ENCODE measurements around the gene SPCS2.
"Not testable (repeated sequence)": the region's sequence is repeated elsewhere in the genome, so short reads cannot be mapped to it uniquely, and the experiment has no call there.

SPCS2 gene

GRCh38 chr11:74957937-74958629, 9.0 kb downstream of the SPCS2 start:
- no peak overlapping the region for H3K56ac ChIP-seq (ENCODE audit: low read length)
- H3K23ac ChIP-seq (ENCODE audit: low read length) = no peak overlapping the region
- no peak for DNase-seq
- no peak overlapping the region for H4K8ac ChIP-seq (ENCODE audit: low read depth, low read length)
- no peaks in the 10 kb centered on the region for H3K4me1 ChIP-seq (ENCODE audit: control insufficient read depth, low read depth, low read length)
- WGBS (ENCODE audit: extremely low coverage, insufficient coverage, low lambda C conversion rate) = no CpG with 5 or more reads among the region's 1 CpG
- no peak overlapping the region for H2BK5ac ChIP-seq (ENCODE audit: low read length)
- peaks cover 25% of the 10 kb centered on the region for H3K79me1 ChIP-seq (ENCODE audit: low read length)
- H3K36me3 ChIP-seq (ENCODE audit: control insufficient read depth, insufficient read depth, low read length) = no peaks in the 10 kb centered on the region
- no peak overlapping the region for H2AK5ac ChIP-seq (ENCODE audit: low read length)
- H3K9ac ChIP-seq (ENCODE audit: low read length) = no peak overlapping the region
- no peaks in the 10 kb centered on the region for H3K27me3 ChIP-seq (ENCODE audit: insufficient read depth, low read length, poor library complexity)
- H3K4ac ChIP-seq (ENCODE audit: low read depth, low read length) = no peak overlapping the region
- no peak overlapping the region for H2BK120ac ChIP-seq (ENCODE audit: low read depth, low read length)
- no peak overlapping the region for H2BK15ac ChIP-seq (replicated peaks; ENCODE audit: low read depth)
- no peak overlapping the region for H3K18ac ChIP-seq (ENCODE audit: low read length)
- H3K79me2 ChIP-seq (ENCODE audit: control insufficient read depth, insufficient read depth, low read length) = peaks cover 52% of the 10 kb centered on the region
- no peak overlapping the region for H3K4me3 ChIP-seq (ENCODE audit: low read length)
- no peak overlapping the region for H4K5ac ChIP-seq (ENCODE audit: low read length)
- H3K27ac ChIP-seq (ENCODE audit: low read depth, low read length) = no peak overlapping the region
- no peak overlapping the region for H3K4me2 ChIP-seq (ENCODE audit: low read length)

- not testable (repeated sequence) for H3K56ac ChIP-seq (ENCODE audit: low read length); H3K18ac ChIP-seq (ENCODE audit: low read length); H4K5ac ChIP-seq (ENCODE audit: low read length); H2BK15ac ChIP-seq (replicated peaks; ENCODE audit: low read depth); H2AK5ac ChIP-seq (ENCODE audit: low read length); DNase-seq; H3K9ac ChIP-seq (ENCODE audit: low read length); H2BK5ac ChIP-seq (ENCODE audit: low read length); H3K4me2 ChIP-seq (ENCODE audit: low read length); H3K27ac ChIP-seq (ENCODE audit: low read depth, low read length); H3K4me3 ChIP-seq (ENCODE audit: low read length); H3K4me1 ChIP-seq (ENCODE audit: control insufficient read depth, low read depth, low read length); H3K27me3 ChIP-seq (ENCODE audit: insufficient read depth, low read length, poor library complexity); H2BK120ac ChIP-seq (ENCODE audit: low read depth, low read length); H3K36me3 ChIP-seq (ENCODE audit: control insufficient read depth, insufficient read depth, low read length); H3K4ac ChIP-seq (ENCODE audit: low read depth, low read length); H3K23ac ChIP-seq (ENCODE audit: low read length); H4K8ac ChIP-seq (ENCODE audit: low read depth, low read length)
- peaks cover 43% of the 10 kb centered on the region for H3K79me2 ChIP-seq (ENCODE audit: control insufficient read depth, insufficient read depth, low read length)
- peaks cover 19% of the 10 kb centered on the region for H3K79me1 ChIP-seq (ENCODE audit: low read length)
- WGBS (ENCODE audit: extremely low coverage, insufficient coverage, low lambda C conversion rate) = no CpG with 5 or more reads among the region's 6 CpGs
These were observed 11.1 kb downstream of the SPCS2 start for GRCh38 chr11:74960128-74960527.

- Histone ChIP-seq H3K56ac (ENCODE audit: low read length) (no peak overlapping the region), H3K36me3 (ENCODE audit: control insufficient read depth, insufficient read depth, low read length) (peaks cover 2% of the 10 kb centered on the region), H4K5ac (ENCODE audit: low read length) (no peak overlapping the region), H3K18ac (ENCODE audit: low read length) (no peak overlapping the region), H3K79me1 (ENCODE audit: low read length) (peaks cover 8% of the 10 kb centered on the region), H3K27ac (ENCODE audit: low read depth, low read length) (no peak overlapping the region), H2BK120ac (ENCODE audit: low read depth, low read length) (no peak overlapping the region), H3K4ac (ENCODE audit: low read depth, low read length) (no peak overlapping the region), H2BK15ac (replicated peaks; ENCODE audit: low read depth) (no peak overlapping the region), H4K8ac (ENCODE audit: low read depth, low read length) (peak overlapping the region; percentile 28), H3K79me2 (ENCODE audit: control insufficient read depth, insufficient read depth, low read length) (peaks cover 9% of the 10 kb centered on the region), H3K27me3 (ENCODE audit: insufficient read depth, low read length, poor library complexity) (no peaks in the 10 kb centered on the region), H2BK5ac (ENCODE audit: low read length) (no peak overlapping the region), H3K9ac (ENCODE audit: low read length) (no peak overlapping the region), H3K4me3 (ENCODE audit: low read length) (no peak overlapping the region), H2AK5ac (ENCODE audit: low read length) (no peak overlapping the region), H3K4me2 (ENCODE audit: low read length) (no peak overlapping the region), H3K23ac (ENCODE audit: low read length) (no peak overlapping the region), H3K4me1 (ENCODE audit: control insufficient read depth, low read depth, low read length) (no peaks in the 10 kb centered on the region)
- no peak for DNase-seq
- no CpG with 5 or more reads among the region's 5 CpGs for WGBS (ENCODE audit: extremely low coverage, insufficient coverage, low lambda C conversion rate)
These were observed 17.6 kb downstream of the SPCS2 start for GRCh38 chr11:74966651-74967050.

GRCh38 chr11:74970852-74971395, 21.9 kb downstream of the SPCS2 start:
- Histone ChIP-seq H2BK5ac (ENCODE audit: low read length) (no peak overlapping the region), H3K4me1 (ENCODE audit: control insufficient read depth, low read depth, low read length) (no peaks in the 10 kb centered on the region), H3K9ac (ENCODE audit: low read length) (no peak overlapping the region), H2BK120ac (ENCODE audit: low read depth, low read length) (no peak overlapping the region), H4K8ac (ENCODE audit: low read depth, low read length) (no peak overlapping the region), H3K18ac (ENCODE audit: low read length) (no peak overlapping the region), H3K27ac (ENCODE audit: low read depth, low read length) (no peak overlapping the region), H3K4me2 (ENCODE audit: low read length) (no peak overlapping the region), H3K27me3 (ENCODE audit: insufficient read depth, low read length, poor library complexity) (no peaks in the 10 kb centered on the region), H3K4me3 (ENCODE audit: low read length) (no peak overlapping the region), H2AK5ac (ENCODE audit: low read length) (no peak overlapping the region), H3K79me2 (ENCODE audit: control insufficient read depth, insufficient read depth, low read length) (no peaks in the 10 kb centered on the region), H3K56ac (ENCODE audit: low read length) (no peak overlapping the region), H3K79me1 (ENCODE audit: low read length) (peaks cover 5% of the 10 kb centered on the region), H3K36me3 (ENCODE audit: control insufficient read depth, insufficient read depth, low read length) (peaks cover 8% of the 10 kb centered on the region), H2BK15ac (replicated peaks; ENCODE audit: low read depth) (no peak overlapping the region), H4K5ac (ENCODE audit: low read length) (no peak overlapping the region), H3K23ac (ENCODE audit: low read length) (no peak overlapping the region), H3K4ac (ENCODE audit: low read depth, low read length) (no peak overlapping the region)
- WGBS (ENCODE audit: extremely low coverage, insufficient coverage, low lambda C conversion rate) = no CpG with 5 or more reads among the region's 1 CpG
- DNase-seq = no peak

GRCh38 chr11:74971424-74971823, 22.4 kb downstream of the SPCS2 start:
- no peaks in the 10 kb centered on the region for H3K79me2 ChIP-seq (ENCODE audit: control insufficient read depth, insufficient read depth, low read length)
- H3K18ac ChIP-seq (ENCODE audit: low read length) = no peak overlapping the region
- no peaks in the 10 kb centered on the region for H3K27me3 ChIP-seq (ENCODE audit: insufficient read depth, low read length, poor library complexity)
- H2AK5ac ChIP-seq (ENCODE audit: low read length) = no peak overlapping the region
- no peak overlapping the region for H2BK5ac ChIP-seq (ENCODE audit: low read length)
- H3K4me2 ChIP-seq (ENCODE audit: low read length) = no peak overlapping the region
- H4K8ac ChIP-seq (ENCODE audit: low read depth, low read length) = no peak overlapping the region
- H2BK15ac ChIP-seq (replicated peaks; ENCODE audit: low read depth) = no peak overlapping the region
- no peak overlapping the region for H2BK120ac ChIP-seq (ENCODE audit: low read depth, low read length)
- H3K4ac ChIP-seq (ENCODE audit: low read depth, low read length) = no peak overlapping the region
- DNase-seq = no peak
- no peak overlapping the region for H3K4me3 ChIP-seq (ENCODE audit: low read length)
- H4K5ac ChIP-seq (ENCODE audit: low read length) = no peak overlapping the region
- H3K23ac ChIP-seq (ENCODE audit: low read length) = no peak overlapping the region
- no peak overlapping the region for H3K27ac ChIP-seq (ENCODE audit: low read depth, low read length)
- no peaks in the 10 kb centered on the region for H3K4me1 ChIP-seq (ENCODE audit: control insufficient read depth, low read depth, low read length)
- no CpG with 5 or more reads among the region's 6 CpGs for WGBS (ENCODE audit: extremely low coverage, insufficient coverage, low lambda C conversion rate)
- H3K56ac ChIP-seq (ENCODE audit: low read length) = no peak overlapping the region
- H3K79me1 ChIP-seq (ENCODE audit: low read length) = peaks cover 3% of the 10 kb centered on the region
- no peak overlapping the region for H3K9ac ChIP-seq (ENCODE audit: low read length)
- peaks cover 6% of the 10 kb centered on the region for H3K36me3 ChIP-seq (ENCODE audit: control insufficient read depth, insufficient read depth, low read length)

- Histone ChIP-seq H2BK120ac (ENCODE audit: low read depth, low read length) (no peak overlapping the region), H3K9ac (ENCODE audit: low read length) (no peak overlapping the region), H2BK15ac (replicated peaks; ENCODE audit: low read depth) (no peak overlapping the region), H4K8ac (ENCODE audit: low read depth, low read length) (no peak overlapping the region), H3K4me2 (ENCODE audit: low read length) (no peak overlapping the region), H4K5ac (ENCODE audit: low read length) (no peak overlapping the region), H3K4me1 (ENCODE audit: control insufficient read depth, low read depth, low read length) (no peaks in the 10 kb centered on the region), H3K36me3 (ENCODE audit: control insufficient read depth, insufficient read depth, low read length) (peaks cover 9% of the 10 kb centered on the region), H3K79me1 (ENCODE audit: low read length) (peaks cover 3% of the 10 kb centered on the region), H3K18ac (ENCODE audit: low read length) (no peak overlapping the region), H3K23ac (ENCODE audit: low read length) (no peak overlapping the region), H3K27me3 (ENCODE audit: insufficient read depth, low read length, poor library complexity) (no peaks in the 10 kb centered on the region), H2AK5ac (ENCODE audit: low read length) (no peak overlapping the region), H2BK5ac (ENCODE audit: low read length) (no peak overlapping the region), H3K79me2 (ENCODE audit: control insufficient read depth, insufficient read depth, low read length) (no peaks in the 10 kb centered on the region), H3K4me3 (ENCODE audit: low read length) (no peak overlapping the region), H3K27ac (ENCODE audit: low read depth, low read length) (no peak overlapping the region), H3K56ac (ENCODE audit: low read length) (no peak overlapping the region), H3K4ac (ENCODE audit: low read depth, low read length) (no peak overlapping the region)
- WGBS (ENCODE audit: extremely low coverage, insufficient coverage, low lambda C conversion rate) = no CpG with 5 or more reads among the region's 4 CpGs
- no peak for DNase-seq
These were observed 29.0 kb downstream of the SPCS2 start for GRCh38 chr11:74978041-74978440.
